DND-41 (cell line): ENCODE results near the gene FTO.

ENCODE experiments used
- ATAC-seq: fragments of 200-7000 bp; cut with Tn5 transposase; 3 replicates; pipeline ENCODE4 v1.9.1; 2021; ENCODE audit warnings: low read depth; ENCODE audit not compliant: insufficient read depth
- DNase-seq: peaks from one replicate; pipeline ENCODE4 v3.0.0-alpha.2; 2020
- H2AFZ ChIP-seq: 2 replicates; pipeline ENCODE4 v1.6.0; 2012; ENCODE audit warnings: low read depth, low read length
- H3K27ac ChIP-seq: 2 replicates; pipeline ENCODE4 v1.5.1; 2012; ENCODE audit warnings: low read length, inconsistent platforms
- H3K27me3 ChIP-seq: fragments of 200-600 bp; sonication (generic); 2 replicates; pipeline ENCODE4 v1.6.0; 2012; ENCODE audit warnings: low read length, mild to moderate bottlenecking, inconsistent platforms; ENCODE audit not compliant: insufficient read depth, poor library complexity
- H3K36me3 ChIP-seq: 2 replicates; pipeline ENCODE4 v1.5.1; 2012; ENCODE audit warnings: low read length, inconsistent platforms; ENCODE audit not compliant: insufficient read depth
- H3K4me1 ChIP-seq: 2 replicates; pipeline ENCODE4 v1.5.1; 2012; ENCODE audit warnings: mild to moderate bottlenecking, low read length; ENCODE audit not compliant: insufficient read depth
- H3K4me2 ChIP-seq: 2 replicates; pipeline ENCODE4 v1.6.0; 2012; ENCODE audit warnings: mild to moderate bottlenecking, moderate library complexity, low read length, inconsistent platforms; ENCODE audit not compliant: insufficient read depth
- H3K4me3 ChIP-seq, 2 experiments: fragments of 200-600 bp in 1 of 2; shearing (Covaris generic) in 1 of 2; 2 replicates each; pipeline ENCODE4 v1.5.1; 2012 to 2016; ENCODE audit warnings: inconsistent platforms in 2 of 2, low read length in 2 of 2, mild to moderate bottlenecking in 2 of 2, low read depth in 1 of 2, moderate library complexity in 1 of 2
- H3K79me2 ChIP-seq: 2 replicates; pipeline ENCODE4 v1.6.0; 2012; ENCODE audit warnings: low read length, inconsistent platforms; ENCODE audit not compliant: insufficient read depth
- H3K9ac ChIP-seq: 2 replicates; pipeline ENCODE4 v1.6.0; 2012; ENCODE audit warnings: low read depth, mild to moderate bottlenecking, inconsistent platforms, low read length, moderate library complexity
- H3K9me3 ChIP-seq: 2 replicates; pipeline ENCODE4 v1.5.1; 2012; ENCODE audit warnings: low read length, moderate library complexity, mild to moderate bottlenecking, inconsistent platforms; ENCODE audit not compliant: insufficient read depth, severe bottlenecking
- H4K20me1 ChIP-seq: 2 replicates; pipeline ENCODE4 v1.6.0; 2012; ENCODE audit warnings: low read length; ENCODE audit not compliant: insufficient read depth
- EZH2 ChIP-seq: IDR thresholded peaks from 3 replicates; pipeline ENCODE4 v1.6.1; 2012; ENCODE audit warnings: borderline replicate concordance, low read depth, mild to moderate bottlenecking, moderate library complexity, low read length, inconsistent platforms; ENCODE audit not compliant: severe bottlenecking
- TF ChIP-seq, protein P1 (sequence below): IDR thresholded peaks from 2 replicates; pipeline ENCODE4 v1.5.1; 2012; ENCODE audit warnings: borderline replicate concordance, low read length, moderate library complexity, mild to moderate bottlenecking; ENCODE audit not compliant: poor library complexity, severe bottlenecking; ENCODE audit errors: extremely low read depth

Gene FTO

DNA sequence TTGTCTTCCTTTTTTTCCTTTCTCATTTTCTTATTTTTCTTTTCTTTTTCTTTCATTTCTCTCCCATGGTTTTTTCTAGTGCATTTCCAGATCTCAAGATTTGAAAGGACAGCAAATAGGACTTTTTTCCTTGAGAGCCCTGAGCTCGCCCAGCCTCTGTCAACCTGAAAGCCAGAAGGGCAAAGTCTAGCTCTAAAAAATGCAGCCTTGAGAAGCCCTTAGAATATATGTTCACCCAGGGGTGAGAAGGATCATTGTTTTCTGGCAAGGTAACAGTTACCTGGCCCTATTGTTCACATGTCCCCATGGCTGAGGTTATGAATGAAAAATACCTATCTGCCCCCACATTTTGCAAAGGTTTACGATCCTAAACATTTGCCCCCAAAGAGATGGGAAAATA is 364.3 kb downstream of the FTO start:
- Histone ChIP-seq H2AFZ (no peak overlapping the region), H3K4me2 (no peak overlapping the region), H3K27ac (no peak overlapping the region), H3K36me3 (no peaks in the 10 kb centered on the region), H3K4me1 (peaks cover 19% of the 10 kb centered on the region), H4K20me1 (no peaks in the 10 kb centered on the region), H3K9me3 (no peaks in the 10 kb centered on the region), H3K27me3 (no peaks in the 10 kb centered on the region), H3K4me3 (no peak overlapping the region), H3K9ac (no peak overlapping the region), H3K79me2 (no peaks in the 10 kb centered on the region)
- no peak for DNase-seq
- TF ChIP-seq, protein P1, sequence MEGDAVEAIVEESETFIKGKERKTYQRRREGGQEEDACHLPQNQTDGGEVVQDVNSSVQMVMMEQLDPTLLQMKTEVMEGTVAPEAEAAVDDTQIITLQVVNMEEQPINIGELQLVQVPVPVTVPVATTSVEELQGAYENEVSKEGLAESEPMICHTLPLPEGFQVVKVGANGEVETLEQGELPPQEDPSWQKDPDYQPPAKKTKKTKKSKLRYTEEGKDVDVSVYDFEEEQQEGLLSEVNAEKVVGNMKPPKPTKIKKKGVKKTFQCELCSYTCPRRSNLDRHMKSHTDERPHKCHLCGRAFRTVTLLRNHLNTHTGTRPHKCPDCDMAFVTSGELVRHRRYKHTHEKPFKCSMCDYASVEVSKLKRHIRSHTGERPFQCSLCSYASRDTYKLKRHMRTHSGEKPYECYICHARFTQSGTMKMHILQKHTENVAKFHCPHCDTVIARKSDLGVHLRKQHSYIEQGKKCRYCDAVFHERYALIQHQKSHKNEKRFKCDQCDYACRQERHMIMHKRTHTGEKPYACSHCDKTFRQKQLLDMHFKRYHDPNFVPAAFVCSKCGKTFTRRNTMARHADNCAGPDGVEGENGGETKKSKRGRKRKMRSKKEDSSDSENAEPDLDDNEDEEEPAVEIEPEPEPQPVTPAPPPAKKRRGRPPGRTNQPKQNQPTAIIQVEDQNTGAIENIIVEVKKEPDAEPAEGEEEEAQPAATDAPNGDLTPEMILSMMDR, result no peak
- no peak for TF ChIP-seq EZH2
- no peak for ATAC-seq

DNA sequence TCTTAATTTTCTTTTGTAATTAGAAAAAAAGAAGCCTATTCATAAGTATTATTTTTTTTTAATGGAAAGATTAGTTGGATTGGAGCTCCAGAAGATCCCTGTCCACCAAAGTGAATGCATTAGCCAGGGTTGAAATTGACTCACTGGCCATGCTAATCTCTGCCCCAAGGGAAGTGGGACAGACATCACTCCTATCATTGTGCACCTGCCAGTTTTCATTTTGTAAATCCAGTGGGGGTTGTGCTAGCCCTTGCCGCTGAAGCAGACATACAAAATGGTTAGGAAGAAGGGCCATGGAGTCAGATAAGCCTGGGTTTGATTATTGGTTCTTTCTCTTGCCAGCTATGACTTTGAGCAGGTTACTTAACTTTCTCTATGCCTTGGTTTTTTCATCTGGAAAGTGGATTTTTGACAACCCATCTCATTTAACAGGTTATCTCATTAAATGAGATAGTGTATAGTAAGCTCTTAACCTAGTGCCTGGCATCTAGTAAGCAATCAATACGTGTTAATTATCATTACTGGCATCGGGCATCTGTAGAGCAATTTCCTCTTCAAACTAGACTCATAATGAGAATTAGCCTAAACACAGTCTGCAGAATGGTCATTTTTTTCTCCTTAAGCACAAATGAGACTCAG is 365.8 kb downstream of the FTO start:
- TF ChIP-seq, protein P1, result no peak
- TF ChIP-seq EZH2, result no peak

DNA sequence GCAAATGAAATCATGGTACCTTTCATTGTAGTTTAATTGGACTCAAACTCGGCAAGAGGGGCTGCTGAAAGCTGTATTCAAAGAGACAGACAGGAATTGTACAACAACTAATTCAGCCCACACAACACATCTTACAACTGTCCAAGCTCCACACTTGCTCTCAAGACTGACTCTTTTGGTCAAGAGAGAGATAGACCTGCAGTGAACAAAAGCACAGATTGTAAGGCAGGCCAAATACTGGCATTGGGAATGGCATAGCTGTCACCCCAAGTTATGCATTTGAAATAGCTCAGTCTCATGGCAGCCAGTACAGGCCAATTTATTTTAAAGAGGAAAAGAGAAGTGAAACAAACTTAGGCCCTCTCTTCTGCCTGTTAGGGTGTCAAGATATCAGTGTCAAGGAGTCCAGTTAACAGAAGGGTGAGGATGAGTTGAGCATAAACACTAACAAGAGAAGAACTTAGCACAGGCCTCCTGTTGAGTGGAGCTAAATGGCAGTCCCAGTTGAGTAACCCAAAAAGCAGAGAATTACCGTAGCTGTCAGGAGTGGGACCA is 366.9 kb downstream of the FTO start:
- H3K4me1 ChIP-seq, result peaks cover 23% of the 10 kb centered on the region
- no peak overlapping the region for H3K9ac ChIP-seq
- peak overlapping the region; percentile 33; the same call in 1 of the 2 replicates for H3K27ac ChIP-seq
- H3K4me3 ChIP-seq, result no peak overlapping the region
- ATAC-seq (no peak), DNase-seq (no peak)
- H3K9me3 ChIP-seq, result no peaks in the 10 kb centered on the region
- TF ChIP-seq, protein P1, result no peak
- no peak for TF ChIP-seq EZH2
- no peaks in the 10 kb centered on the region for H4K20me1 ChIP-seq
- no peaks in the 10 kb centered on the region for H3K36me3 ChIP-seq
- no peaks in the 10 kb centered on the region for H3K27me3 ChIP-seq
- no peak overlapping the region for H3K4me2 ChIP-seq
- H3K79me2 ChIP-seq, result no peaks in the 10 kb centered on the region
- no peak overlapping the region for H2AFZ ChIP-seq

More for the DNA sequence above, 365.8 kb downstream of the FTO start:
- Histone ChIP-seq H3K9ac (no peak overlapping the region), H3K4me1 (peaks cover 23% of the 10 kb centered on the region), H3K27me3 (no peaks in the 10 kb centered on the region), H3K4me2 (no peak overlapping the region), H2AFZ (no peak overlapping the region), H3K79me2 (no peaks in the 10 kb centered on the region), H3K36me3 (no peaks in the 10 kb centered on the region), H3K4me3 (no peak overlapping the region), H3K9me3 (no peaks in the 10 kb centered on the region), H3K27ac (no peak overlapping the region), H4K20me1 (no peaks in the 10 kb centered on the region)
- no peak for DNase-seq
- no peak for ATAC-seq
